Activated T-helper 1 cell treated with anti-CD3 and anti-CD28 coated beads, Interleukin-12 subunit alpha, Interleukin-12 subunit beta, Interleukin-2, Interleukin-4 antibody, amounts not matched to agents 30 ng/mL and 10 ng/mL and 1 ng/mL, durations not matched to agents 14 hours and 24 hours and 36 hours (primary cell): ENCODE measurements around the gene TNFRSF19. TPM values are rescaled to one million over a fixed set of nuclear protein-coding genes. Genes with fewer than 3 reads are reported as not detected.

ENCODE experiments used
- DNase-seq: peaks from one replicate; pipeline ENCODE4 v3.0.0; 2021; ENCODE audit warnings: low spot score
- H3K27ac Mint-ChIP-seq: one replicate; pipeline ENCODE4 v1.8.0; 2021; ENCODE audit warnings: mild to moderate bottlenecking, mixed read lengths
- H3K27me3 Mint-ChIP-seq: one replicate; pipeline ENCODE4 v1.8.0; 2022; ENCODE audit warnings: mild to moderate bottlenecking, moderate library complexity, mixed read lengths; ENCODE audit not compliant: insufficient read depth
- H3K36me3 Mint-ChIP-seq: one replicate; pipeline ENCODE4 v1.8.0; 2021; ENCODE audit warnings: low read depth, mixed read lengths
- H3K4me1 Mint-ChIP-seq: one replicate; pipeline ENCODE4 v1.8.0; 2021; ENCODE audit warnings: low read depth, mixed read lengths
- H3K4me3 Mint-ChIP-seq: one replicate; pipeline ENCODE4 v1.8.0; 2021; ENCODE audit warnings: mild to moderate bottlenecking, moderate library complexity, mixed read lengths
- H3K9me3 Mint-ChIP-seq: one replicate; pipeline ENCODE4 v1.8.0; 2021; ENCODE audit warnings: mixed read lengths
- intact Hi-C: fragments of 100-400 bp; cut with micrococcal nuclease; formaldehyde crosslinking; loops from one replicate; pipeline ENCODE4 v1.15.1; 2024
- total RNA-seq: library from RNA; stranded (reverse); gene quantifications from 2 replicates; pipeline ENCODE4 v1.2.3, GENCODE V29; 2022

TNFRSF19 gene
- total RNA-seq, 1 donor from 2014 or later: not detected

DNA sequence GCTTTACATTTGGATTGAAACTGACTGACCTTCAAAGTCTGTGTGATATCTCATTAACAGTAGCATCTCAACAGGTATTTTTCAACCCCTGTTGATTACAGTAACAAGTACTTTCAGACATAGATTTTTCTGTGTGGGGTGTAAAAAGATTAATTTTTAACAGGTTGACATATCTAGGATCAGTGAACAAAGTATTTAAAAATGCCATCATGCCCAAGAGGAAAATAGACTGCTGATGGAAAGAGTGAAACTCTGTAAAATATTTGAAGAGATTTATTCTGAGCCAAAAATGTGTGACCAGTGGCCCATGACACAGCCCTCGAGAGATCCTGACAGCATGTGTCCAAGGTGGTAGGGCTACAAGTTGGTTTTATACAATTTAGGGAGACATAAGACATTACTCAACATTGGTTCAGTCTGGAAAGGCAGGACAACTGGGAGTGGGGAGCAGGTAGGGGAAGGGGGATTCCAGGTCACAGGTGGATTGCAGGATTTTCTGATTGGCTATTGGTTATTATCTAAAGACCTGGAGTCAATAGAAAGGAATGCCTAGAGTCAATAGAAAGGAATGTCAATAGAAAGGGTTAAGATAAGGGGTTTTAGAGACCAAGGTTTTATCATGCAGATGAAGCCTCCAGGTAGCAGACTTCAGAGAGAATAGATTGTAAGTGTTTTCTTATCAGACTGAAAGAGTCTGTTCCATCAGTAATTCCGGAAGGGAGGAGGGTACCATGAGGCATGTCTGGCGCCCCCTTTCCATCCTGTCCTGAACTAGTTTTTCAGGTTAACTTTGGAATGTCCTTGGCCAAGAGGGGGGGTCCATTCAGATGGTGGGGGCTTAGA is 29.1 kb downstream of the TNFRSF19 start:
- Mint-ChIP-seq H3K36me3 (no peaks in the 10 kb centered on the region), H3K27me3 (peaks cover 25% of the 10 kb centered on the region), H3K4me3 (no peak overlapping the region), H3K27ac (no peak overlapping the region), H3K9me3 (no peaks in the 10 kb centered on the region), H3K4me1 (no peaks in the 10 kb centered on the region)
- DNase-seq: no peak
- intact Hi-C loops: no loop called here

DNA sequence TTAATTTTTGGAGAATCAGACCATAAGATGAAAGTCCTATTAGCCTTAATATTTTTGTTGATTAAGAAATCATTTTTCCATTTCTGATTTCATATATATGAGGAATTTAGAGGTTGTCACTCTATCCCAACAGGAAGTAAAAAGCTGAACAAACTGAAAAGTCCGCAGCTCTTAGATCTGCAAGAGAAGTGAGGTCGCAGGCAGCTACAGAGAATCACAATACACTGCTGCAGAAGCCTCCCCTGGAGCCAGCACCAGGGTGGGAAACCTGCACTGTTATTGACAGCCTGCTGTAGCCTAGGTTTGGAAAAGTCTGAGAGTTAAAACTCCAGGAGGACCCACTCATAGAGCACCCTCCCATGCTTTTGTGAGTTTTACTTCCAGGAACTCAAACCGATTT is 29.9 kb downstream of the TNFRSF19 start:
- intact Hi-C loops: no loop called here
- Mint-ChIP-seq H3K27me3 (peaks cover 25% of the 10 kb centered on the region), H3K27ac (no peak overlapping the region), H3K9me3 (no peaks in the 10 kb centered on the region), H3K4me3 (no peak overlapping the region), H3K36me3 (no peaks in the 10 kb centered on the region), H3K4me1 (no peaks in the 10 kb centered on the region)
- DNase-seq: no peak

DNA sequence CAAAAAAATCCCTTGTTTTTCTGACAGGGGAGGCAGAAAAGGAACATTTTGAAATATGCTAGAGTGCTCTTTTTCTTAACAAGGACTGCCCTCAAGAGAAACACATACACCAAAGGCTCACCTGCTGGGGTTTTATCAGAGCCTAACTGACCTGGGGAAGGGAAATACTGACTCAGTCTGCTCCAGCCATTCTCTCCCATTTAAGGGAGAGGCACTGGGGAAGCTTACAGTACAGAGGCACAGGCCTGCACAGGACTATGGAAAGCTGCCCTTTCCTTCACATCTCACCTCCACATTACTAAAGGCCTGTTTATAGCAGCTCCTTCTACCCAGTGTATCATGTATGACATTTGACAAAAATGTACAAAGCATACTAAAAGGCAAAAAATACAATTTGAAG is 30.3 kb downstream of the TNFRSF19 start:
- Mint-ChIP-seq H3K4me1 (no peaks in the 10 kb centered on the region), H3K4me3 (no peak overlapping the region), H3K27me3 (peaks cover 25% of the 10 kb centered on the region), H3K9me3 (no peaks in the 10 kb centered on the region), H3K36me3 (no peaks in the 10 kb centered on the region), H3K27ac (no peak overlapping the region)
- intact Hi-C loops: no loop called here
- no peak for DNase-seq

DNA sequence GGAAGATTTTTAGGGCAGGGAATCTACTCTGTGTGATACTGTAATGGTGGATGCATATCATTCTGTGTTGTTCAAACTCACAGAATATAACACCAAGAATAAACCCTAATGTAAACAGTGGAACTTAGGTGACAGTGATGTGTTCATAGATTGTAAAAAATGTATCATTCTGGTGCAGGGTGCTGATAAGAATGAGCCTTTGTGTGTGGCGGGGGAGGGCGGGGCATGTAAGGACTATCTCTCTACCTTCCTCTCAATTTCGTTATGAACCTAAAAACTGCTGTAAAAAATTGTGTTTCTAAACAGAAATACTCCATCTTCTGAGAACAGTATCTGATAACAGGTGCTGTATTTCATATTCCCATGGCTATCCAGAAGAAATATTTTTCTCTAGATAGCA is 35.6 kb downstream of the TNFRSF19 start:
- Mint-ChIP-seq H3K9me3 (no peaks in the 10 kb centered on the region), H3K36me3 (no peaks in the 10 kb centered on the region), H3K27me3 (peaks cover 25% of the 10 kb centered on the region), H3K4me1 (peaks cover 17% of the 10 kb centered on the region), H3K27ac (no peak overlapping the region), H3K4me3 (no peak overlapping the region)
- no peak for DNase-seq
- intact Hi-C loops: no loop called here

DNA sequence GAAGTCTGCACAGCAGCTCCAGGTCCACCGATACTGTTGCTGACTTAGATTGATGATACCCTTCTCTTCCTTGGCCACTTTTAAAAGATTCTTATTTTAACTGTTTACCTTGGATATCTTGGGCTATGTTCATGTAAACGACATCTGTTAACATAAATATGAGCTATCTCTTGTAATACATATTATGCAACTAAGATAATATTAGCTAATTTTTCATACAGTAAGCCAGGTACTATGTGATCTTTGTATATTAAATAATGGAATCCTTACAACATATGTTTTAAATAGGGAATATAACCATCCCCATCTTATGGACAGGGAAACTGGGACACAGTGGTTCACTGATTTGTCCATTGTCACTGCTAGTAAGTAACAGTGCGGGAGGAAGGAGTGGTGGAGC is 37.9 kb downstream of the TNFRSF19 start:
- Mint-ChIP-seq H3K9me3 (no peaks in the 10 kb centered on the region), H3K27me3 (peaks cover 28% of the 10 kb centered on the region), H3K4me1 (peaks cover 17% of the 10 kb centered on the region), H3K4me3 (no peak overlapping the region), H3K27ac (no peak overlapping the region), H3K36me3 (no peaks in the 10 kb centered on the region)
- intact Hi-C loops: no loop called here
- DNase-seq: no peak

DNA sequence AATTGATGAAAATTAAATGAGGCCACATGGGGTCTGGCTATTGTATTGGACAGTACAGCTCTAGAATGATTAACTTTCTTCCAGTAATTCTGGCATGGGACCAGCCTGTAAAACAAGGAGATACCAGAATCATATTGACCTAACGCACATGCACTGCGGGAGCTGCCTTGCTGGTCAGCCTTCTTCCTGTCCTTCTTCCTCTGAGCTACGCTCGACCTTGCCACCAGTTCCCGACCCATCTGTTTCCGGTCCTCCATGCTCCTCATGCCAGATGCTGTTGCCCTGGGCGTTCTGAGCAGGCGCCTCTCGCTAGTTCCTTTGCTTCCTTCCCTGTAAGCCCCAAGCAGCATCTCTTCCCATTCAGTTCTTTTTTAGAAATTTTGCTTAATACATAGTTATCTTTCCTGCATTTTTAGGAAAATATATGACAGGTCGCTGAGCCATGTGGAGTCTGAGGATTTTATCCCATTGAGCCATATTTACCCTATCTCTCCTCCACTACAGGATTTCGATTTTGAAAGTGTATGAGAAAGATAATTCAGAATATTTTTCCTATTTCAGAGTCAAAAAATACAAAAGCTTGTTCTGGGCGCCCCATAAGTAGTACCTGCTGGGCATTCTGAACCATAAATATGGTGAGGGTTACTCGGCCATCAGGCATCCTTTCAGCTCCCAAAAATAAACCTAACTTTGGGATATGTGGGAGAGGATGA is 38.6 kb downstream of the TNFRSF19 start:
- intact Hi-C loops: no loop called here
- H3K4me1 Mint-ChIP-seq: peaks cover 17% of the 10 kb centered on the region
- H3K27ac Mint-ChIP-seq: no peak overlapping the region
- H3K36me3 Mint-ChIP-seq: no peaks in the 10 kb centered on the region
- no peaks in the 10 kb centered on the region for H3K9me3 Mint-ChIP-seq
- H3K4me3 Mint-ChIP-seq: no peak overlapping the region
- no peak for DNase-seq
- peaks cover 25% of the 10 kb centered on the region for H3K27me3 Mint-ChIP-seq

DNA sequence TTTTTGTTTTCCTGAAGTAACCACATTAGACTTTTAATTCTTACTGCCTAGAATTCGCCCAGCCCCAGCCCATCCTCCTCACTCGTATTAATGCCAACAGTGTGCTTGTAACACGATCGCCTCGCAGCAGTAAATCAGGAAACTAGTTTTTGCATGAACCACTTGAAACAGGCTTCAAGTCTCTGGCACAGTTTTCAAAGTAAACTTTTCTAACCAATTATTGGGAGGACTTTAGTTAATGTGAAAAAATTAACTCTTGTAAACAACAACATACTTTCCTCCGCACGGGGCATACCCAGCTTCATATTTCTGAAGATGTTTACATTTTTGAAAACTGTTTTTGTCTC is 39.2 kb downstream of the TNFRSF19 start:
- no peak for DNase-seq
- Mint-ChIP-seq H3K27me3 (peaks cover 27% of the 10 kb centered on the region), H3K4me3 (no peak overlapping the region), H3K4me1 (peaks cover 17% of the 10 kb centered on the region), H3K36me3 (no peaks in the 10 kb centered on the region), H3K27ac (no peak overlapping the region), H3K9me3 (no peaks in the 10 kb centered on the region)
- intact Hi-C loops: no loop called here

DNA sequence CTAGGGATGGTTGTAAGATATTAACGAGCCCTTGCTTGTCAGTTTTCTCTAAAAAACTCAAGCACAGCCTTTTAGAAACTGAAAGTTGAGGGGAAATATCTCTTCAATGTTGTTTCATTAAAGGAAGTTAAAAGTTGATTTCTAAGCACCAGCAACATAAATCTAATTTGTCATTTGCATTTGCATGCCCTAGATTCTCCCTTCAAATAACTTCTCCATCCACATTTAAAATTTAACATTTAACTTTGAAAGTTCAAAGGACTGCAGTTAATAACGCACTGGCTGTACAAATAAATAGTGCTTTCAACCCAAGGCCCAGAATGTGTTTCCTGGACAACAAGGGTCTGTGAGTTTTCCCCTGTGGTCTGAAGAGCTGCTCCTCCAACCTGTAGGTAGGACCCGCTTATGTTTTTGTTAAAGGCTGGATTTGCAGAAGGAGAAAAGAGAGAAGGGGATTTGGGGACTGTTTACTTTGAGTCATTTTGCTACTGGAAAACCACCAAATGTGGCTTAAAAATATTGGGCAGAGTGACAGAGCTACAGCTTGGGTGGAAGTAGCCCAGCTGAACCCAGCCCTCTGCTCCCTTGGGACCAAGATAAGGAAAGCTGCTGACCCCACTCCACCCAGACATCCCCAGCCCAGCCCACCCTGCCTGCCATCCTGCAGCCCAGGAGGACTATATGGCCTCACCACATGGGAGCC is 39.8 kb downstream of the TNFRSF19 start:
- Mint-ChIP-seq H3K4me3 (no peak overlapping the region), H3K27ac (no peak overlapping the region), H3K27me3 (peaks cover 27% of the 10 kb centered on the region), H3K4me1 (peaks cover 17% of the 10 kb centered on the region), H3K36me3 (no peaks in the 10 kb centered on the region), H3K9me3 (no peaks in the 10 kb centered on the region)
- DNase-seq: no peak
- intact Hi-C loops: no loop called here

DNA sequence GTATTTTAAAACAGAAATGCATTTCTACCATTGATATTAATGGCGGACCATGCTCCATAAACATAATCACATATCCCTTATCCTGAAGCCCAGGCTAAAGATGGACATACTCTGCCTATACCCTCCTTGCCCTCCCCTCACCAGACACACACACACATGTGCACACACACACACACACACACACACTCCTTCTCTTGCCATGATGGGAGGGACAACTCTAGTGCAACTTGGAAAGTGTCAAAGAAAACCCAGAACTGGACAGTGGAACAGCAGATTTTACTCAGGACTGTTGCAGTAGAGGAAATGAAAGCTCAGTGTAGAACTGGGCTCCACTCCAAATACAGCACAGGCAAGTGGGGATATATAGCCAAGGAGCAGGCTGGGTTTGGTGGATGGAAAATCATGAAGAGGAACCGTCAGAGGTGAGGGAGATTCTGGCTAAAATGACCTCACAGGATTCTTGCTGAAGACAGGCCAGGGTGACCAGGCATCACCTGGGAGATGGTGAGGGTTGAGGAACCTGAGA is 40.8 kb downstream of the TNFRSF19 start:
- intact Hi-C loops: no loop called here
- Mint-ChIP-seq H3K4me1 (peaks cover 17% of the 10 kb centered on the region), H3K9me3 (no peaks in the 10 kb centered on the region), H3K36me3 (no peaks in the 10 kb centered on the region), H3K27ac (no peak overlapping the region), H3K4me3 (no peak overlapping the region), H3K27me3 (peaks cover 22% of the 10 kb centered on the region)
- no peak for DNase-seq

DNA sequence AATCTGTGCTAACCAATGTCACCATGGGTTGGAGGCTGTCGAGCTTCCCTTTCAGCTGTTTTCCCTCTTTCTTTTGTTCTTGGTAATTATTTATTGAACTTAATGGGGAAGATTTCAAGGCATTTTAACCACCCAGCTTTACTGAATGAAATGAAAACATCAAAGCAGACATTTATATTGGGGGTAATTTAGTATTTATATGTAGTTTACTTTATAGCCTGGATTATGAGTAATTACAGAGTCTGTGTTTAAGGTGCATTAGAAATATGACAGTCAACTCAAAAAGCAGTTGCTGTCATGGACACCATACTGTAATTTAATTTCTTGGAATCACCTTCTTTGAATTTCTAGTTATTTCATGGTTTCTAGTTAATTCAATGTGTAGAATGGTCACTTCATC is 42.0 kb downstream of the TNFRSF19 start:
- Mint-ChIP-seq H3K27ac (no peak overlapping the region), H3K4me3 (no peak overlapping the region), H3K9me3 (no peaks in the 10 kb centered on the region), H3K4me1 (peaks cover 17% of the 10 kb centered on the region), H3K27me3 (peaks cover 19% of the 10 kb centered on the region), H3K36me3 (no peaks in the 10 kb centered on the region)
- DNase-seq: no peak
- intact Hi-C loops: no loop called here

DNA sequence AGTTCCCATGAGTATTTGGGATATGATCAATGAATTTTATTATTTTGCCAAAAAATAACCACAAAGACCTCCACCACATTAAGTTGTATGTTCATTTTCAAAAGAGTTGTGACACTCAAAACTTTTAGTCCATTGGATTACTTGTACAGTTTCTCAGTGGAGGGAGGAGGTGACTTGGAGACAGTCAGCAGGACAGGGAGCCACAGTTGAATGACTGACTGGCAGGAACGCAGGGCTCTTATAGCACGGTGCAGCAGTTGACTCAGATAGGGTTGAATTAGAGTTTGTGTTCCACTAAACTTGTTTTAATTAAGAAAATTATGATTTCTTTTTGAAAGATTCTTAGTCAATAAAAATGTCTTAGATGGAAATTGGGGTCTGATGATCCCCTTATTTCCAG is 42.5 kb downstream of the TNFRSF19 start:
- intact Hi-C loops: no loop called here
- H3K9me3 Mint-ChIP-seq: no peaks in the 10 kb centered on the region
- peaks cover 18% of the 10 kb centered on the region for H3K27me3 Mint-ChIP-seq
- H3K4me1 Mint-ChIP-seq: peaks cover 17% of the 10 kb centered on the region
- H3K27ac Mint-ChIP-seq: no peak overlapping the region
- no peaks in the 10 kb centered on the region for H3K36me3 Mint-ChIP-seq
- H3K4me3 Mint-ChIP-seq: no peak overlapping the region
- no peak for DNase-seq

DNA sequence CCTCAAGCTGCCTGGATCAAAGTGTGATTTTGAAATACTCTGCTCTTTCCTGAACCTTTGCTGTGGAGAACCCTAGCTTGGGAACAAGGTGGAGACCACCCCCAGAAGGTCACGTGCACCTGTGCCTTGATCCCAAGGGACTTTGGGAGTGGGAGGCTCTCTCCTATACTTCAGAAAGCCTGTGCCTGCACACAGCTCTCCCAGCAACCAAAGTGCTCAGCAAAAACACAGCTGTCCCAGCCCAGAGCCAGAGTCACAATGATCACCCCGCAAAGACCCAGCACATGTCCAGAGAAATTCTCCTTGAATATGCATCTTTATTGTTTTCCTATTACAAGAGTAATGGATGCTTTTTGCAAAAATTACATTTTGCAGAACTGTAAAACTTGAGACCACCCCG is 43.4 kb downstream of the TNFRSF19 start:
- no peak for DNase-seq
- Mint-ChIP-seq H3K36me3 (no peaks in the 10 kb centered on the region), H3K4me3 (no peak overlapping the region), H3K27ac (no peak overlapping the region), H3K9me3 (no peaks in the 10 kb centered on the region), H3K4me1 (peaks cover 17% of the 10 kb centered on the region), H3K27me3 (peaks cover 13% of the 10 kb centered on the region)
- intact Hi-C loops: no loop called here
